Muscle layer of colon (tissue), 2 donors: Measurements from ENCODE around the gene CNIH4.
"Not testable (repeated sequence)": the region's sequence is repeated elsewhere in the genome, so short reads cannot be mapped to it uniquely, and the experiment has no call there.

Experiments used
- H3K27ac ChIP-seq: one replicate; pipeline ENCODE4 v1.7.0; 2013; ENCODE audit warnings: low read depth, mild to moderate bottlenecking, low read length, moderate library complexity
- H3K27me3 ChIP-seq, 2 donors: one replicate each; pipeline ENCODE4 v1.7.0; 2013; ENCODE audit warnings: low read length in 2 of 2, mild to moderate bottlenecking in 2 of 2; ENCODE audit not compliant: insufficient read depth in 2 of 2, control insufficient read depth in 1 of 2
- H3K36me3 ChIP-seq: one replicate; pipeline ENCODE4 v1.7.0; 2013; ENCODE audit warnings: mild to moderate bottlenecking, low read length; ENCODE audit not compliant: insufficient read depth
- H3K4me1 ChIP-seq: one replicate; pipeline ENCODE4 v1.7.0; 2013; ENCODE audit warnings: mild to moderate bottlenecking, low read length; ENCODE audit not compliant: insufficient read depth
- H3K4me3 ChIP-seq, 2 donors: one replicate each; pipeline ENCODE4 v1.7.0; 2013; ENCODE audit warnings: low read length in 2 of 2, low read depth in 1 of 2, mild to moderate bottlenecking in 1 of 2, moderate library complexity in 1 of 2
- H3K9ac ChIP-seq: one replicate; pipeline ENCODE4 v1.7.0; 2013; ENCODE audit warnings: low read length
- H3K9me3 ChIP-seq: one replicate; pipeline ENCODE4 v1.7.0; 2013; ENCODE audit warnings: mild to moderate bottlenecking, low read length
- donor health status: abdominal sarcoma.
- donor health status: Adenocarcinoma of cecum.

Gene CNIH4

DNA sequence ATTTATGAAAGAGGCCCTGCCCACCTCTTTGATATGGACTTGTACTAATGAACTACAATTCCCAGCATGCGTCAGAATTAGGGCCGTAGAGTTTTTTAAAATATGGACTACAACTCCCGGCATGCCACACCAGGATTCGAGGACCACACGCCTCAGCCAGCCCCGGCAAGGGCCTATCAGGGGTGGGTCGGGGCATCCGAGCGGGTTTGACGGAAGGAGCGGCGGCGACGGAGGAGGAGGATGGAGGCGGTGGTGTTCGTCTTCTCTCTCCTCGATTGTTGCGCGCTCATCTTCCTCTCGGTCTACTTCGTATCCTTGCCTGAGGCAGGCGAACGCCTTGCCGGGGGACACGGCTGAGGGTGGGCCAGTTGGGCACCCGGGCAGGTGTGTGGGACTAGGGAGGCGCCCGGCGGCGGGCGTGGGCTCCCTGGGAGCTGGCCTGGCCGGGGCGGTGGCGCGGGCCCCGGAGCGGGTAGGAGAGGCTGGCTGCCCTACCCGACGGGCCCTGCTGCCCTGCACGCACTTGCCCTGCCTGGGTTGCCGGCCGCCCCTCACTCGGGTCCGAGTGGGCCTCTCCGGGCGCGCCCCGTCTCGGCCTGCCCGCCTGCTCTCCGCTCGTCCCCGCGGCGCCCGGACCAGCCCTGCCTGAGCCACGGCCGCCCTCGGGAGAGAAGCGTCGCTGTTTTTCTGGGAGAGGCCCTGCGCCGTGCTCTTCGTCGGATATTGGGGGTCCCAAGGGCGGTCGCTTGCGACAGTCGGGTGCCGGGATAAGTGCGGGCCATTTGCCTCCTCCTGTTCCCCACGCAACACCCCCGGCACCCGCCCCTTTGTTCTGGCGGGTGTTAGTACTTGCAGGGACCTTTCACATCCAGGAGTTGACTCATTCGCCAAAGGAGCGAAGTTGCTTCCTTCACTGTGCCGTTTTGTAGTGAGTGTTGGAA is at the start of gene CNIH4:
Gene CNIH4 (plus strand): TSS at position 195 of the 941 bp plus-strand sequence. CDS start 46 bp downstream, at position 241.
- no peaks in the 10 kb centered on the region for H3K9me3 ChIP-seq
- no peaks in the 10 kb centered on the region for H3K27me3 ChIP-seq
- H3K4me3 ChIP-seq: peak within 1 kb of the TSS; percentile 75 to 85
- no peaks in the 10 kb centered on the region for H3K36me3 ChIP-seq
- H3K4me1 ChIP-seq: peaks cover 22% of the 10 kb centered on the region
- peak within 1 kb of the TSS; percentile 9 for H3K9ac ChIP-seq
- H3K27ac ChIP-seq: peak within 1 kb of the TSS; percentile 98

DNA sequence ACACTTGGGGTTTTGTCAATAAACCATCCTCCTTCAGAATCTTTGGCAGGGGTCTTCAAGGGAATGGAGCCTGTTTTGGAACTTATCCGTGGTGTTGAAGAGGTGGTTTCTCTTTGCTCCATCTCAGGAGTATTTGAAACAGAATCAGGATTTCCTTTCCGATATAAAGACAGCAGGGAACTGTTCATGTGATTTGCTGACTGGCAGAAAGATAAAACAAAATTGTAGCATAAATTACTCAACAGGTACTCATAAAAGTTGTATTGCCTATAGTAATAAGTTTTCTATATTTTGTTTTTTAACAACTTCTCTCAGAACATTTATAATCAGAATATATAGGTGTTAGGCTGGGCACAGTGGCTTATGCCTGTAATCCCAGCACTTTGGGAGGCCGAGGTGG is 48.6 kb upstream of the CNIH4 start:
- Histone ChIP-seq H3K9ac (no peak overlapping the region), H3K4me1 (no peaks in the 10 kb centered on the region), H3K27ac (no peak overlapping the region), H3K4me3 (no peak overlapping the region), H3K9me3 (no peaks in the 10 kb centered on the region), H3K36me3 (peaks cover 38% of the 10 kb centered on the region), H3K27me3 (no peaks in the 10 kb centered on the region)

DNA sequence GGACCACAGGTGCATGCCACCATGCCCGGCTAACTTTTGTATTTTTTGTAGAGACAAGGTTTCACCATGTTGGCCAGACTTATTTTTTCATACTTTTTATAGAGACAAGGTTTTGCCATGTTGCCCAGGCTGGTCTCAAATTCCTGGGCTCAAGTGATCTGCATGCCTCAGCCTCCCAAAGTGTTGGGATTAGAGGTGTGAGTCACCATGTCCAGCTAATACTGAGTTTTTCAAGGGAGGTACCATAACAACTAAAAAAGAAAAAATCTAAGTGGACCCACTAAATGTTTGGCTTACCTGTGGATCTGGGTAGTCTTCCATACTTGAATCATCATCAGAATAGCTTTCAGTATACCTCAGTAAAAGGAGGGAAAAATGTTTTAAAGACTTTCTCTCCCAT is 45.2 kb upstream of the CNIH4 start:
- not testable (repeated sequence) for H3K9me3 ChIP-seq, H3K27ac ChIP-seq, H3K9ac ChIP-seq, H3K4me3 ChIP-seq, H3K27me3 ChIP-seq, H3K4me1 ChIP-seq
- peaks cover 39% of the 10 kb centered on the region for H3K36me3 ChIP-seq

DNA sequence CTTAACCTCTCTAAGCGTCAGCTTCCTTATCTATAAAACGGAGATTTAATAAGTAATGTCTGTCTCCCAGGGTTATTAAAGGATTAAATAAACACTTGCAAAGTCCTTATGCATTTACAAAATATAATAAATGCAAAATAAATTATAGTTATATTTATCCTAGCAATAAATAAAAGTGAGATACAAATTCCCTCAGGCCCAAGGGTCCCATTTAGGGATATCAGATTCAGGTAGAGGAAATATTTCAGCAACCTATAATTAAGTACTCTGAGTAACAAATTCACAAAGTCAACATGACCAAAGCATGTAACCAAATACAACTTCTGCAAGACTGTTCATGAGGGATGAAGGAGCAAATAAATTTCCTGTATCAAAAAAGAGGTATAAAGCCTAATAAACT is 44.7 kb upstream of the CNIH4 start:
- H3K36me3 ChIP-seq: peaks cover 35% of the 10 kb centered on the region

DNA sequence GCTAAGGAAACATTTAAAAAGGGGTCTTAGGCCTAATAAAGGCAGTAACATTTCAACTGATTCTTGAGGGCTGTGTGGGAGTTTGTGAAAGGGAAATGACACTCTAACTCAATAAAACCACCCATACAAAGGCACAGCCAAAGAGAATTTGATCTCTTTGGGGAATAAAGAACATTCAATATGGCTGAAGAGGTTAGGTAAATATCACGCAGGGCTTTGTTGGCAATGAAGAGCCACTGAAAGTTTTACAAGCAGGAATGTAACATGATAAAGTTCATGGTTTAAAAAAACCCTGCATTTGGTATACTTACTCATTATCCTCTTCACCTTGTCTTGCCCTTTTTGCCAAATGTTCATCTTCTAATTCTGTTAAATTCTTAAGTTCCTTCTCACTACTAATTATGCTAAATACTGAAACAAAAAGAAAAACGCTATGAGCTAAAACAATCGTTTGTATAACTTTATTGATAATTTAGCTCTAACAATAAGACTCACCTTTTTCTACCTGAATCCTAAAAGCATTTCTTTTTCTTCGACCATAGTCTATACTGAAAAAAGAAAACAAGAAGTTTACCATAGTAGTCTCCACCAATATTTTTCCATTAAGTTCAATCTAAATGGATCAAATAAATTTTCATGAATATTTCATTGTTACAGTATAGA is 39.2 kb upstream of the CNIH4 start:
- Histone ChIP-seq H3K4me3 (no peak overlapping the region), H3K36me3 (peaks cover 14% of the 10 kb centered on the region)

More for the DNA sequence above, 44.7 kb upstream of the CNIH4 start:
- no peaks in the 10 kb centered on the region for H3K4me1 ChIP-seq
- no peak overlapping the region for H3K27ac ChIP-seq
- H3K27me3 ChIP-seq: no peaks in the 10 kb centered on the region
- no peaks in the 10 kb centered on the region for H3K9me3 ChIP-seq
- no peak overlapping the region for H3K9ac ChIP-seq
- H3K4me3 ChIP-seq: no peak overlapping the region

DNA sequence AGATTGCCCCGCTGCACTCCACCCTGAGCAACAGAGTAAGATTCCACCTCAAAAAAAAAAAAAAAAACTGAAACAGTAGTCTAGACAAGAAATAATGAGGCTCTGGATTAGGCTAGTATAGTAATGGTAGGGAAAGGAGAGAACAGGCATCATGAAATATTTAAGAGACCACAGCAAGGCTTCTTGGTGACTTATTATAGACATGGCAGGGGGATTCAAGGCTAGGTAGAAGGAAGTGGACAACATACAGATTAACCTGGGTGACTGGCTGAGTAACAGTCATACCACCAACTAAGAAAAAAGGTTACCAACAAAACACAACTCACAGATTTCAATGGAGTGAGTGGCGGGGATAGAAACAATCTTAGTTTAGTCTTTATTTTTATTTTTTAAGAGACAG is 35.0 kb upstream of the CNIH4 start:
- Histone ChIP-seq H3K4me1 (no peaks in the 10 kb centered on the region), H3K4me3 (no peak overlapping the region), H3K27me3 (no peaks in the 10 kb centered on the region), H3K9ac (no peak overlapping the region), H3K36me3 (no peaks in the 10 kb centered on the region), H3K27ac (no peak overlapping the region), H3K9me3 (no peaks in the 10 kb centered on the region)

More for the DNA sequence above, 39.2 kb upstream of the CNIH4 start:
- Histone ChIP-seq H3K27ac (no peak overlapping the region), H3K9me3 (no peaks in the 10 kb centered on the region), H3K4me1 (no peaks in the 10 kb centered on the region), H3K27me3 (no peaks in the 10 kb centered on the region), H3K9ac (no peak overlapping the region)

DNA sequence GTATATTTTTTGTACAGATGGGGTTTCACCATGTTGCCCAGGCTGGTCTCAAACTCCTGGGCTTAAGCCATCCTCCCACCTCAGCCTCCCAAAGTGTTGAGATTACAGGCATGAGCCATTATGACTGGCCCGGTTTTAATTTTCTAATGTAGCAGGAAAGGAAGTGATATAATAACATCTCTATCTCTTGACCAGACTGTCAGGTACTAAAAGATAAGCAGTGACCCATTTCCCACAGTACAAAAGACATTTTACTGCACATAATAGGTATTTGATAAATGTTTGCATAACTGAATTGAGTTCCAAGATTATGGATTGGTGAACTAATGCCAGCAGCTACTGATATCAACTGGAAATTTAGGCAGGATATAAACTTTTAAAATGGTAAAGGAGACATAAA is 30.7 kb upstream of the CNIH4 start:
- Histone ChIP-seq H3K36me3 (no peaks in the 10 kb centered on the region), H3K4me3 (no peak overlapping the region), H3K27me3 (no peaks in the 10 kb centered on the region), H3K9me3 (no peaks in the 10 kb centered on the region), H3K9ac (no peak overlapping the region), H3K27ac (no peak overlapping the region), H3K4me1 (peaks cover 11% of the 10 kb centered on the region)

DNA sequence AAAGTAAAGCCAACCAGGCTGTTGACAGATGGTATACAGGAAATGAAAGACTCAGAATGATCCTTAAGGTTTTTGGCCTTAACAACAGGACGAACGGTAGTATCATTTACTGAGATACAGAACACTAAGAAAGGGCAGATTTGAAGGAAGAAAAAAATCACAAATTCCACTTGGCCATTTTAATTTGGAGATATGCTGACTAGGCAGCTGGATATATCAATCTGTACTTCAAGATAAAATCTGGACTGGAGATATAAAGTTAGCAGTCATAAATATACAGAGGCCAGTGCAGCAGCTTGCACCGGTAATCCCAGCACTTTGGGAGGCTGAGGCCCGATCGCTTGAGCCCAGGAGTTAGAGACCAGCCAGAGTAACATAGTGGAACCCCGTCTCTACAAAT is 28.0 kb upstream of the CNIH4 start:
- H3K4me1 ChIP-seq: peaks cover 14% of the 10 kb centered on the region
- no peak overlapping the region for H3K27ac ChIP-seq
- H3K9me3 ChIP-seq: no peaks in the 10 kb centered on the region
- H3K9ac ChIP-seq: no peak overlapping the region
- peak overlapping the region in 1 of 2 donors; percentile 81 for H3K4me3 ChIP-seq
- no peaks in the 10 kb centered on the region for H3K27me3 ChIP-seq
- H3K36me3 ChIP-seq: no peaks in the 10 kb centered on the region

DNA sequence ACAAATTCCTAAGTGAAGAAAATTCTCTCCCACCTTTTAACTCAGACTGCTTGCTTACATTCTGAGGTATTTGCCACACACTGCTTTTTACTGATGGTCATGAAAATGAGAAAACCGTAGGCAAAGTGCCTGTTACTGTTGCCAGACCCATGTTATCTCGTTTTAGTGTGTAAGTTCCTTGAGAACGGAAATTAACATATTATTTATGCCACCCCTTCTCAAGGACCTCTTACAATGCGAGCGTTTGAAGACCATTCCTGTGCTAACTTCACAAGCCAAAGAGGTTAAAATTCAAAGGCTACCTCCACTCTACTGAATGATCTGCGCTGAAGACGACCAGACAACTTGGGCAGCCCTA is 27.2 kb upstream of the CNIH4 start:
- H3K4me3 ChIP-seq: peak overlapping the region; percentile 81 to 82
- no peaks in the 10 kb centered on the region for H3K9me3 ChIP-seq
- no peaks in the 10 kb centered on the region for H3K36me3 ChIP-seq

DNA sequence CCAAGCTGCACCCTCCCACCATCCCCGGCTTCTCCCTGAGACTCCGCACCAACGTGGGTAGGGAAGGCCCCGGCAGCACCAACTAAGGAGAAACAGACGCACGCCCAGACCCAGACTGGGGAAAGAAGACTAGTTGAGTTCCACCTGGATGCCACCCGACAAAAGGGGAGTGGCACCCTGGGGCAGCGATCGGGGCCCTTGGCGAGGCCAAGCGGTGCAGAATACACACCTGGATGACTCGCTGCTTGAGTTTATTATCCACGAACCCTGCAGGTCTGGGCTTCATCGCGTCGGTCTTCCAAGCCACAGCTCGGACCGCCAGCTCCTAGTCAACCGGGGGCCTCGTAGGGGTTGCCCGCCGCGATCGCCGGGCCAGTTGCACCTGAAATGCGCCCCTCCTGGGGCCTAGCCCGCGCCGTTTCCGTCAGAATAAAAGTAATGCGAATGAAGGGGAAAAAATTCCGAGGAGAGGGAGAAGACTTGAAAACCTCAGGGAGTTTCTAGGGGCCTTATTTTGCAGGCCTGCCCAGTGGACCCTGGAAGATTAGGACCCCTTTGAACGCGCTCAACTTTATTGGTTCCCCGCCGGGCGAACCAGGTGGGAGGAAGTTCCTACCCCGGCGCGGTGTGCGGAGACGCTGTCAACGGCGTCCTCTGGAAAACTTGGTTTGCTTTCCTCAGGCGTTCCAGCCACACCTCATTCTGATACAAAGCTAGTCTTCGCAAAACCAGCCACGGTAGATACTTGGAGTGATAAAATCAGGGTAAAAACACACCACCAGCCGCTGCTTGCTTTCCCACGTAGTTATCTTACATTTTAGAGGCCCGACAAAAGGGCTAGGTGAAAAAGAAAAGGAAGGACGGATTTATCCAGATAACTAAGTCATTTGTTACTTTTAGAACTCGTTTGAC is 26.6 kb upstream of the CNIH4 start, which contains the start of gene NVL:
Gene NVL (minus strand): TSS at position 331 of the 912 bp plus-strand sequence. CDS start 45 bp downstream, at position 286.
- H3K27me3 ChIP-seq: no peaks in the 10 kb centered on the region
- H3K27ac ChIP-seq: peak within 1 kb of the TSS; percentile 66
- H3K4me3 ChIP-seq: peak within 1 kb of the TSS; percentile 81 to 82
- H3K36me3 ChIP-seq: no peaks in the 10 kb centered on the region
- peak within 1 kb of the TSS; percentile 76 for H3K9ac ChIP-seq
- H3K9me3 ChIP-seq: no peaks in the 10 kb centered on the region
- peaks cover 14% of the 10 kb centered on the region for H3K4me1 ChIP-seq

More for the DNA sequence above, 27.2 kb upstream of the CNIH4 start:
- Histone ChIP-seq H3K9ac (peak overlapping the region; percentile 76), H3K4me1 (peaks cover 14% of the 10 kb centered on the region), H3K27ac (peak overlapping the region; percentile 66), H3K27me3 (no peaks in the 10 kb centered on the region)

DNA sequence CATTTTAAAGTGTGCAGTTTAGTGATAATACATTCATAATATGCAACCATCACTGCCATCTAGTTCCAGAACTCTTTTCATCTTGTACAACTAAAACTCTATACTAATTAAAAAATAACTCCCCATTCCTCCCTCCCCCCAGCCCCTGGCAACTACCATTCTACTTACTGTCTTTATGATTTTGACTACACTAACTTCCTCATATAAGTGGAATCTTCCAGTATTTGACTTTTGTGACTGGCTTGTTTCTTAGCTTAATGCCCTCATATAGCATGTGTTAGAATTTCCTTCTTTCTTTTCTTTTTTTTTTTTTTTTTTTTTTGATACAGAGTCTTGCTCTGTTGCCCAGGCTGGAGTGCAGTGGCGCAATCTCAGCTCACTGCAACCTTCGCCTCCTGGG is 25.4 kb upstream of the CNIH4 start:
- Histone ChIP-seq H3K9ac (no peak overlapping the region), H3K4me1 (peaks cover 14% of the 10 kb centered on the region), H3K4me3 (no peak overlapping the region), H3K9me3 (no peaks in the 10 kb centered on the region), H3K27ac (no peak overlapping the region), H3K36me3 (no peaks in the 10 kb centered on the region), H3K27me3 (no peaks in the 10 kb centered on the region)
